CD4-positive, alpha-beta T cell treated with Interleukin-2 at 100 ng/mL for 4 hours (primary cell): ENCODE data around the gene PEMT.
"Not testable (repeated sequence)": the region's sequence is repeated elsewhere in the genome, so short reads cannot be mapped to it uniquely, and the experiment has no call there.

ENCODE experiments used
- DNase-seq: peaks from one replicate; pipeline ENCODE4 v3.0.0-alpha.2; 2020; ENCODE audit warnings: low spot score

PEMT gene

DNA sequence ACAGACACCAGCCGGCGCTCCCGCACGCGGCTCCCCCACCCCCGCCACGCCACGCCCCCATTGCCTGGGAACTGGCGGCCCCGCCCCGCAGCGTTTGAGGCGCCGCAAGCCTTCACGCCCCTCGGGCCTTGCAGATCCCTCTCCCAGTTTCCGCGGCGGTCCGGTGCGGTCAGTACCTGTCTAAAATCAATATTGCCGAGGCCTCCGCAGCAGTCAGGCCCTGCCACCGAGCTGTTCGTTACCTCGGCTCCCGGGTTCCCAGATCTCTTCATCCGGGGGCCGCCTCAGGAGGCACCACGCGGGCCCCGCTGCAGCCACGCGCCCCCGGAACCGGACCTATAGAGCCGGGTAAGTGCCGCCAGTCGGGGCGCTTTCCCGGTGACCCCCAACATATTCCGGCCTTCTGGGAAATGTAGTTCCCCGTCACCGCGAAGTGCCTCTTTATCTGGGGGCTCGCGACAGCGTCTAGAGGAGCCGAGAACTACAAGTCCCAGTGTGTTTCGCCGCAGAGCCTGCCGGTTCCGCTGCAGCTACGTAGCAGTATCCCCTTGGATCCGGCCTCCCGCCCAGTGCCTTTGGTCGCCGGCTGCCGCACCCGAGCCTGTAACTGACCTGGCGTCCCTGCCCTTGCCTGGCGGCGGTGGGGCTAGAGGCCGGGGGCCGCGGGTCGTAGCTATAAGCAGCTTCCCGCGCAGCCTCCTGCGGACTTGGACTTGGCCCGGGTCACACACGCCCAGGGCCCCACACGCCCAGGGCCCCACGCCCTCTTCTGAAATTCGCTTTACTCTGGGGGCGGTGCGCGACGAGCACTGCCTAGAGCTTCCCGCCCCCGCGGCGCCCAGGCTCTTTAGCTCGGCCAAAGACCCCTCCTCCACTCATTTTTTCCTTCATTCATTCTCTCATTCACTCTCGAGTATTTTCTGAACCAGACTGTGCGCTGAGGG is at the start of gene PEMT:
Gene PEMT (minus strand): TSS at position 354 of the 944 bp plus-strand sequence. CDS start 82 bp downstream, at position 272.
- DNase-seq, result peak; percentile 96

GRCh38 chr17:17639661-17640270 is 48.3 kb upstream of the PEMT start:
- DNase-seq, result not testable (repeated sequence)

- no peak for DNase-seq
These were observed 47.0 kb upstream of the PEMT start for GRCh38 chr17:17638467-17638866.

GRCh38 chr17:17636272-17636885 is 44.9 kb upstream of the PEMT start:
- no peak for DNase-seq

GRCh38 chr17:17635537-17636271 is 44.2 kb upstream of the PEMT start:
- DNase-seq, result not testable (repeated sequence)

DNA sequence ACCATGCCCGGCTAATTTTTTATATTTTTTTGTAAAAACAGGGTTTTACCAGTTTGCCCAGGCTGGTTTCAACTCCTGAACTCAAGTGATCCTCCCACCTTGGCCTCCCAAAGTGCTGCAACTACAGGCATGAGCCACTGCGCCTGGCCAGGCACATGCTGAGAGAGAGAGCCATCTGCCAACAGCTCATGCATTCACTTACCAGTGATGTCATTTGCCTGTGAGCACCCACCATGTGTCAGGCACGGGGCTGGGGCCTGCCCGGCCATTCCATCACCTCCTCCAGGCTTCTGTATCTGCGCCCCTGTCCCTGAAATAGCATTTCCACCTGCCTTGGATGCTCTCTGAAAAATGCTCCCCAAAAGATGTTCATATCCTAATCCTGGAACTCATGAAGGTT is 43.6 kb upstream of the PEMT start:
- no peak for DNase-seq

DNA sequence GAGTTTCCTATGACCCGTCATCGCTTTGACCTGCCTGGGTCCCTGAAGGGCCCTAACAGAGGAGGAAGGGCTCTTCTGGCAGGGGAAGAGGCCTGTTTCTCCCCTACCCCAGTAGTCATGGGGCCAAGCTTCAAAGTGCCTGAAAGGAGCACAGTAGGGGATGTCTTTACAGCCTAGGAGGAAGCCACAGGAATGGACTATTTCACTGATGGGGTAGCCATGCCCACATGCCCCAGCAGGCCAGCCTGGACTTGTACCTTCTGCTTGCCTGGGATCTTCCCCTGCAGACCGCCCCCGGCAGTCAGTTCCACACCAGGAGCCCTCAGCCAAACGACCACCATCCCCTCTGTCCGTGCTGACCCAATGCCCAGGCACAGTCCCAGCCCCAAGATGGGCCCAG is 41.8 kb upstream of the PEMT start:
- DNase-seq, result no peak

- DNase-seq, result not testable (repeated sequence)
These were observed 41.2 kb upstream of the PEMT start for GRCh38 chr17:17632690-17633089.

DNA sequence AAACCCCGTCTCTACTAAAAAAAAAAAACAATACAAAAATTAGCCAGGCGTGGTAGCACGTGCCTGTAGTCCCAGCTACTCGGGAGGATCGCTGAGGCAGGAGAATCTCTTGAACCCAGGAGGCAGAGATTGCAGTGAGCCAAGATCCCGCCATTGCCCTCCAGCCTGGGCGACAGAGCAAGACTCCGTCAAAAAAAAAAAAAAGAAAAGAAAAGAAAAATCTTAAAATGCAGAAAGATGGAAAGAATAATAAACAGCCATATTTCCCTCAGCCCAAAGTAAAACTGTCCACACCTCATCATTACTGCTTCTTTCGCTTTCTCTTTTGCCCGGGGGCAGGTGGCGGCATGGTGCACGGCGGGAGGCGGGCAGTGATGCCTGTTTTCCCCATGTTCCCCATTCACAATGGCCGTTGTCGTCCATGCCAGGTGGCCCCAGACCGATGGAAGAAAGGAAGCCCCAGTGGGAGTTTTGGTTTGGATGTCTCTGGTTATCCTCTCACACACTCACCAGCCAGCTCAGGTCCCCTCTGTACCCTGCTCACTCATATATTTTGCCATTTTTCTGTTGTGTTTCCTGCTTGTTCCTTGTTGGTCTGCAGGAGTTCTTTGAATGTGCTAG is 37.0 kb upstream of the PEMT start:
- DNase-seq, result peak; percentile 50

DNA sequence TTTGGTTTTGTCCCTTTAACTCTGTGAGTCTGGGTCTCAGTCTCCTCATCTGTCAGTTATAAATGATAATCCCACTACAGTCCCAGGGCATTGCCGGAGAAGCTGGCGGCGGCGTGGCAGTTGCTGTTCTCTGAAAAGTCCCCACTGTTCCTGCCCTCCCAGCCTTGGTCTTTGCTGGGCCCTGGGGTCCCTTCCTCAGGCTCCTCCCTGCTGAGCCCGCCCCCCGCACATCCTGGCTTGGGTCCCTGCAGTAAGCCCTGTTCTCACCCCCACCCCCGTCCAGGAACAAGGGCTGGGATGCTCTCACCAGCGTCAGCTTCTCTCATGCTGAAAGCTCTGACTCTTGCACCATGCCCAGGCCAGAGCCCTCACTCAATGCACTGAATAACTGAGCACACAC is 35.3 kb upstream of the PEMT start:
- no peak for DNase-seq

DNA sequence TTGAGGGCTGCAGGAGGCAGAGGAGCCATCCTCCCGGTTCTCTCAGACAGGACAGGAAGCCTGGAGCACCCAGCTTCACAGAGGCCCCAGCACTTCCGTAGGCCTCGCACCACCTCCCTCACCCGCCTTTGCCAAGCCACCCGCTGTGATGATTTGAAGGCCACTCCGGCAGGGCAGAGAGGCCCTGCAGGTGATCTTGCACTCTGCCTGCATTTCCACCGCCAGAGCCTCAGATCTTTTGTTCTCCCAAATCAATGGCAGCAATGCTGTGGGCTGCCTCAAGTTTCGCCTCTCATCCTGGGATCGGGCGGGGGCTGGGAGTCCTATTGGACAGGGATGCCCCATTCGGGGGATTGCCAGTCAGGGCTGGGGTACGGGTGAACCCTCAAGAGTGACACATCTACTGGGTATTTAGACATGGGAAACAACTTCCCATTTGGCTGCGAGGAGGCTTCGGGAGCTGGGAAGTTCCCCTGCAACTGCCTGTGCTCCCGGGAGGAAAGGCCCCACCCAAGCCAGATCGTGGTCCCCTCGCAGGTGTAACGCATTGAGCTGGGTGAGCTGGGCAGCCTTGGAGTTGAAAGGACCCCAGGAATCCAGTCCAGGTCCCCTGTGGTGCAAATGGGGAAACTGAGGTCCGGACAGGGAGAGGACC is 34.8 kb upstream of the PEMT start:
- no peak for DNase-seq

DNA sequence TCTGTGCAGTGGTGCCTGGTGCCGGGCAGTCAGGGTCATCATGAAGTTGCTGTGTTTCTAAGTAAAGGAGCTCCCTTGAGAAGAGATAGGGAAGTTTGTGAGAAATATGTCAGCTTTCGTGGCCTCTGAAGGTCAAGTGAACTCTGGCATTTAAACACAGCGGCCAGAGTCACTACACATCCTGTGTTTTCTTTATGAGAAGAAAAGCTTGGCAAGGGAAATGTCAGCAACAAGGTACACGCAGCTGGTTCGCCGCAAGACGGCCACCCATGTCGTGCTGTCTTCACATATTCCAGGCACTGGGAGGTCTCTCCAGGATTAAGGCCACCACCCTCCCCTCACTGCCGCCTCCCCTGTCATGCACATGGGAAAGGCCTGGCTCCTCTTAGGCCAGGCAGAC is 33.2 kb upstream of the PEMT start:
- DNase-seq, result no peak

- no peak for DNase-seq
These were observed 32.4 kb upstream of the PEMT start for GRCh38 chr17:17623904-17624303.

GRCh38 chr17:17621254-17621653 is 29.7 kb upstream of the PEMT start:
- DNase-seq, result no peak

DNA sequence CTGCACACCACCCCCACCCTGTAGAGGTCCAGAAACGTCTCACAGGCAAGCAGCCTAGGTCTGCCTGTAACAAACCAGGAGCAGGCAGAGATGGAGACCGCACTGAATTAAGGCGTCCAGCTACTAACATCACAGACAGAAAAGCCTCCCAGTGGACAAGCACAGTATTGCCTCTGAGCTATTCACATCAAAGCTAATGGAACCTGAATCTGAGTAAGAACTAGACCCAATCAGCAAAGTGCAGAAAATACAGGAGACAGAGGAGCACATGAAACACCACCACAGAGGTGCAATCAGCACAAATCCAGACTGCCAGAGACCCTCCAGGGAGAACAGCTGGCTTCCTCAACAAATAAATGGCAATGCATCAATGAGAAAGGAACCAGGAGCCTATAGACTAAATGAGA is 22.2 kb upstream of the PEMT start:
- DNase-seq, result peak; percentile 56

- no peak for DNase-seq
These were observed 20.8 kb upstream of the PEMT start for GRCh38 chr17:17612085-17613022.

DNA sequence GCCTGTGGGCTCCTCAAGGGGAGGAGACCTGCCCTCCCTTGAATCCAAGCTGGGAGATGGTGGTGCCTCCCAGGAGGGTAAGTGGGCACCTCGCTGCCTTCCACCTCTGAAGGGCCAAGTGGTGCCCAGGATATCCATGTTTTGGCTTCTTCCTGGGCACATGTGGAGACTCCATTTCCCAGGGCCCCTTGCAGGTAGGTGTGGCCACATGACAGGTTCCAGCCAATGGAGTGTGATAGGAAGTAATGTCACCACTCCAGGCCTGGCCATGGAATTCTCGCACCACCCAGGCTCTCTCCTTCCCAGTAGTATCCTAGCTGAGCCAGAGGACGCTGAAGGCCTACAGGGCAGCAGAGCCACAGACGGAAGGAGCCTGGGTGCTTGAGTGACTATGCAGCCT is 17.6 kb upstream of the PEMT start:
- no peak for DNase-seq

GRCh38 chr17:17606416-17607000 is 15.0 kb upstream of the PEMT start:
- no peak for DNase-seq

GRCh38 chr17:17605729-17606088 is 14.2 kb upstream of the PEMT start:
- no peak for DNase-seq
